HepG2 (cell line): ENCODE measurements around the gene TRUB1. TPM values are rescaled to one million over a fixed set of nuclear protein-coding genes. Genes with fewer than 3 reads are reported as not detected.
A peak's percentile ranks its signal among the peaks of the same experiment; 100 is the strongest.

Experiments used
- BRCA1 ChIP-seq: sonication (generic); formaldehyde crosslinking; IDR thresholded peaks from 2 replicates; pipeline ENCODE4 v1.4.0; 2020; ENCODE audit warnings: missing genetic modification reagents
- CREM ChIP-seq, 2 experiments: sonication (generic) in 1 of 2; formaldehyde crosslinking in 1 of 2; IDR thresholded peaks; 2 replicates each; pipeline versions ENCODE4 v1.4.0 to v1.6.1; 2016 to 2020; ENCODE audit warnings: antibody characterized with exemption in 1 of 2, mild to moderate bottlenecking in 1 of 2, missing genetic modification reagents in 1 of 2
- FOXJ3 ChIP-seq: sonication (generic); formaldehyde crosslinking; IDR thresholded peaks from 2 replicates; pipeline ENCODE4 v1.4.0; 2020; ENCODE audit warnings: missing genetic modification reagents, mild to moderate bottlenecking, borderline replicate concordance
- HMGA1 ChIP-seq: sonication (generic); formaldehyde crosslinking; conservative IDR thresholded peaks from 2 replicates; pipeline ENCODE4 v1.4.0; 2020; ENCODE audit warnings: missing genetic modification reagents
- HNRNPLL ChIP-seq: fragments of 200-400 bp; formaldehyde crosslinking; IDR thresholded peaks from 2 replicates; pipeline ENCODE4 v1.6.1; 2017; ENCODE audit warnings: mild to moderate bottlenecking, low read depth, low read length; ENCODE audit not compliant: poor library complexity, severe bottlenecking
- JUNB ChIP-seq: sonication (generic); formaldehyde crosslinking; IDR thresholded peaks from 2 replicates; pipeline ENCODE4 v1.8.0; 2022; ENCODE audit warnings: missing genetic modification reagents, mild to moderate bottlenecking, borderline replicate concordance
- KLF12 ChIP-seq: sonication (generic); formaldehyde crosslinking; IDR thresholded peaks from 2 replicates; pipeline ENCODE4 v1.4.0; 2020; ENCODE audit warnings: missing genetic modification reagents, borderline replicate concordance
- KLF13 ChIP-seq: sonication (generic); formaldehyde crosslinking; IDR thresholded peaks from 2 replicates; pipeline ENCODE4 v1.4.0; 2020; ENCODE audit warnings: mild to moderate bottlenecking, missing genetic modification reagents
- POLR2G ChIP-seq: fragments of 200-400 bp; formaldehyde crosslinking; IDR thresholded peaks from 2 replicates; pipeline ENCODE4 v1.6.1; 2018; ENCODE audit warnings: mild to moderate bottlenecking, low read depth, low read length, moderate library complexity
- RAD21 ChIP-seq: fragments of 450-650 bp; formaldehyde crosslinking; IDR thresholded peaks from 2 replicates; pipeline ENCODE4 v1.5.0; 2020; ENCODE audit warnings: mild to moderate bottlenecking
- SP4 ChIP-seq: sonication (generic); formaldehyde crosslinking; IDR thresholded peaks from 2 replicates; pipeline ENCODE4 v1.8.1; 2023; ENCODE audit warnings: mild to moderate bottlenecking, missing genetic modification reagents
- THRA ChIP-seq: sonication (generic); formaldehyde crosslinking; IDR thresholded peaks from 2 replicates; pipeline ENCODE4 v1.4.0; 2020; ENCODE audit warnings: missing genetic modification reagents, borderline replicate concordance
- WIZ ChIP-seq: sonication (generic); formaldehyde crosslinking; IDR thresholded peaks from 2 replicates; pipeline ENCODE4 v1.5.1; 2020; ENCODE audit warnings: mild to moderate bottlenecking, missing genetic modification reagents
- ZBTB8A ChIP-seq: sonication (generic); formaldehyde crosslinking; IDR thresholded peaks from 2 replicates; pipeline ENCODE4 v1.4.0; 2020; ENCODE audit warnings: mild to moderate bottlenecking, low read depth, missing genetic modification reagents, borderline replicate concordance
- ZNF142 ChIP-seq: sonication (generic); formaldehyde crosslinking; IDR thresholded peaks from 2 replicates; pipeline ENCODE4 v1.4.0; 2020; ENCODE audit warnings: missing genetic modification reagents
- ZNF562 ChIP-seq: sonication (generic); formaldehyde crosslinking; IDR thresholded peaks from 2 replicates; pipeline ENCODE4 v1.8.0; 2022; ENCODE audit warnings: missing genetic modification reagents, borderline replicate concordance
- ZNF776 ChIP-seq: sonication (generic); formaldehyde crosslinking; IDR thresholded peaks from 2 replicates; pipeline ENCODE4 v1.4.0; 2020; ENCODE audit warnings: mild to moderate bottlenecking, missing genetic modification reagents
- polyA plus RNA-seq, 8 experiments: library from polyadenylated mRNA; depleted of rRNA in 3 of 8; stranded (reverse) in 7 of 8; unstranded in 1 of 8; fragments of >200 nt; fragmentation: Illumina TruSeq in 4 of 8; extraction: Trizol in 4 of 8; gene quantifications; 2 replicates each; pipeline versions ENCODE4 v1.2.1 to v1.2.3, GENCODE V29; 2011 to 2016; ENCODE audit warnings: low read depth in 4 of 8, missing spikeins in 1 of 8, mixed read lengths in 1 of 8; ENCODE audit not compliant: insufficient read depth in 1 of 8
- total RNA-seq, 5 experiments: library from RNA; depleted of rRNA; stranded (reverse); fragments of >200 nt; fragmentation: Illumina TruSeq; extraction: Trizol; gene quantifications; 2 replicates each; pipeline ENCODE4 v1.2.3, GENCODE V29; 2016; ENCODE audit warnings: low read depth in 1 of 5
- TF ChIP-seq, protein P1 (sequence below): fragments of 450-650 bp; IDR thresholded peaks from 2 replicates; pipeline ENCODE4 v1.6.1; 2017; ENCODE audit warnings: mild to moderate bottlenecking

Gene TRUB1
- total and polyA plus RNA-seq, 2 of the 13 experiments (the other 11 are each of a cell fraction or from before 2014, with no cell fraction given), result 10.6 to 38.9 TPM

DNA sequence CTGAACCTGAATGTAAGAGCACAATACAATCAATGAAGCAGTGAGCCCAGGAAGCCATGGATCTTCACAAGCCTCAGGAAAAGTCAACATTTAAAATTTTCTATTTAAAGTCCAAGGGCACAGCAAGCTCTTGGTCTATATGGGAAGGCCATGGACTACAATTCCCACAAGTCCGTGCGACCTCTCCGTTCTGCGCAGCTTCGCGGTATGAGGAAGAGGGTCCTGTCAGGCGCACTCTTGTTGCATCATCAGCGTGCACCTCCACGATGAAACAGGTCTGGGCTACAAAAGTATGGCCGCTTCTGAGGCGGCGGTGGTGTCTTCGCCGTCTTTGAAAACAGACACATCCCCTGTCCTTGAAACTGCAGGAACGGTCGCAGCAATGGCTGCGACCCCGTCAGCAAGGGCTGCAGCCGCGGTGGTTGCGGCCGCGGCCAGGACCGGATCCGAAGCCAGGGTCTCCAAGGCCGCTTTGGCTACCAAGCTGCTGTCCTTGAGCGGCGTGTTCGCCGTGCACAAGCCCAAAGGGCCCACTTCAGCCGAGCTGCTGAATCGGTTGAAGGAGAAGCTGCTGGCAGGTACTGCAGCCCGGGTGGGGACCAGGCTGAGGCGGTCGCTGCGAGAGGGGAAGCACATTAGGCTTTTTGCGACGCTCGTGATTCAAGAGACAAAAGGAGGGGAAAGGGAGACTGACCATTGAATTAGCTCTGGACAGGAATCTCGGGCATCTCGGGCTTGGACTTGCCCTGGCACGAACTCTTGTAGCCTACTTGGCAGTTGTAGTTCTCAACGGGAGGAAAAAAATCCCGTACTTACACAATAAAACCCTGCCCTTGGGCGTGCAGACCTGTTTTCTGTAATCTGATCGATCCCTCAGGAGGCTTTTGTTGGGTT lies at the start of gene TRUB1 (continued):
- TF ChIP-seq ZNF142, result no peak
- TF ChIP-seq HMGA1 (CRISPR knock-in tag), result no peak
- no peak for TF ChIP-seq KLF12
- peak; percentile 49 for TF ChIP-seq THRA
- TF ChIP-seq FOXJ3 (CRISPR knock-in tag), result peak; percentile 77; the same call in 1 of the 2 replicates
- TF ChIP-seq SP4 (CRISPR knock-in tag), result no peak
- TF ChIP-seq POLR2G, result peak; percentile 88
- no peak for TF ChIP-seq KLF13 (CRISPR knock-in tag)
- no peak for TF ChIP-seq ZBTB8A
- TF ChIP-seq CREM (IDR thresholded peaks at IDR 0.05), result peak; percentile 100
- peak; percentile 91 for TF ChIP-seq CREM (CRISPR knock-in tag; IDR thresholded peaks at IDR 0.05)
- TF ChIP-seq ZNF776 (CRISPR knock-in tag), result no peak
- no peak for TF ChIP-seq BRCA1 (CRISPR knock-in tag)
- TF ChIP-seq JUNB (CRISPR knock-in tag), result no peak
- no peak for TF ChIP-seq ZNF562
- TF ChIP-seq RAD21, result peak; percentile 26; the same call in 1 of the 2 replicates
- TF ChIP-seq WIZ (CRISPR knock-in tag), result 0 out of 2 replicates have a peak, but pooled peaks have one; percentile 35
- TF ChIP-seq, protein P1, sequence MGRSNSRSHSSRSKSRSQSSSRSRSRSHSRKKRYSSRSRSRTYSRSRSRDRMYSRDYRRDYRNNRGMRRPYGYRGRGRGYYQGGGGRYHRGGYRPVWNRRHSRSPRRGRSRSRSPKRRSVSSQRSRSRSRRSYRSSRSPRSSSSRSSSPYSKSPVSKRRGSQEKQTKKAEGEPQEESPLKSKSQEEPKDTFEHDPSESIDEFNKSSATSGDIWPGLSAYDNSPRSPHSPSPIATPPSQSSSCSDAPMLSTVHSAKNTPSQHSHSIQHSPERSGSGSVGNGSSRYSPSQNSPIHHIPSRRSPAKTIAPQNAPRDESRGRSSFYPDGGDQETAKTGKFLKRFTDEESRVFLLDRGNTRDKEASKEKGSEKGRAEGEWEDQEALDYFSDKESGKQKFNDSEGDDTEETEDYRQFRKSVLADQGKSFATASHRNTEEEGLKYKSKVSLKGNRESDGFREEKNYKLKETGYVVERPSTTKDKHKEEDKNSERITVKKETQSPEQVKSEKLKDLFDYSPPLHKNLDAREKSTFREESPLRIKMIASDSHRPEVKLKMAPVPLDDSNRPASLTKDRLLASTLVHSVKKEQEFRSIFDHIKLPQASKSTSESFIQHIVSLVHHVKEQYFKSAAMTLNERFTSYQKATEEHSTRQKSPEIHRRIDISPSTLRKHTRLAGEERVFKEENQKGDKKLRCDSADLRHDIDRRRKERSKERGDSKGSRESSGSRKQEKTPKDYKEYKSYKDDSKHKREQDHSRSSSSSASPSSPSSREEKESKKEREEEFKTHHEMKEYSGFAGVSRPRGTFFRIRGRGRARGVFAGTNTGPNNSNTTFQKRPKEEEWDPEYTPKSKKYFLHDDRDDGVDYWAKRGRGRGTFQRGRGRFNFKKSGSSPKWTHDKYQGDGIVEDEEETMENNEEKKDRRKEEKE, result no peak
- TF ChIP-seq HNRNPLL, result no peak
